Brain pericyte (primary cell): Measurements from ENCODE around the gene PEAK1.

Experiments
- DNase-seq: peaks from one replicate; pipeline ENCODE4 v3.0.0-alpha.2; 2012; ENCODE audit warnings: low read depth, low spot score

PEAK1 gene

DNA sequence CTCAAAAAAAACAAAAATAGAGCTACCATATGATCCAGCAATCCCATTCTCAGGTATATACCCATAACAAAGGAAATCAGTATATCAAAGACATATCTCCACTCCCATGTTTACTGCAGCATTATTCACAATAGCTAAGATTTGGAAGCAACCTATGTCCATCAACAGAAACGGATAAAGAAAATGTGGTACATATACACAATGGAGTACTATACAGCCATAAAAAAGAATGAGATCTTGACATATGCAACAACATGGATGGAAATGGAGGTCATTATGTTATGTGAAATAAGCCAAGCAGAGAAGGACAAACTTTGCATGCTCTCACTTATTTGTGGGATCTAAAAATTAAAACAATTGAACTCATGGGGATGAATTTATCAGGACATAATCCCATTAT lies 19.6 kb downstream of the PEAK1 start:
- no peak for DNase-seq

DNA sequence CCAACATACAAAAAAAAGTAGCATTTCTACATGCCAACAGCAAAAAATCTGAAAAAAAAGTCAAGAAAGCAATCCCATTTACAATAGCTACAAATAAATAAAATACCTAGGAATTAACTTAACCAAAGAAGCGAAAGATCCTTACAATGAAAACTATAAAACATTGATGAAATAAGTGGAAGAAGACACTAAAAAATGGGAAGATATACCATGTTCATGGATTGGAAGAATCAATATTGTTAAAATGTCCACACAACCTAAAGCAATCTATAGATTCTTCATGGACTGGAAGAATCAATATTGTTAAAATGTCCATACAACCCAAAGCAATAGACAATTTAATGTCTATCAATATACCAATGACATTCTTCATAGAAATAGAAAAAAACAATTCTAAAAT lies 21.0 kb downstream of the PEAK1 start:
- no peak for DNase-seq

DNA sequence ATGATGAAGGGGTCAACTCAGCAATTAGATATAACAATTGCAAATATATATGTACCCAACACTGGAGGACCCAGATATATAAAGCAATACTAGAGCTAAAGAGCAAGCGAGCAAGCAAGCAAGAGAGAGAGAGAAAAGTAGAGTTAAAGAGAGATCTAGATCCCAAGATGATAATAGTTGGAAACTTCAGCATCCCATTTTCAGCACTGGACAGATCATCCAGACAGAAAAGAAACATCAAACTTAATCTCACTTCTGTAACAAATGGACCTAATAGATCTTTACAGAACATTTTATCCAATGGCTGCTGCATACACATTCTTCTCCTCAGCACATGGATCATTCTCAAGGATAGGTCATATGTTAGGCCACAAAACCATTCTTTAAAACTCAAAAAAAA lies 23.2 kb downstream of the PEAK1 start:
- DNase-seq: no peak

DNA sequence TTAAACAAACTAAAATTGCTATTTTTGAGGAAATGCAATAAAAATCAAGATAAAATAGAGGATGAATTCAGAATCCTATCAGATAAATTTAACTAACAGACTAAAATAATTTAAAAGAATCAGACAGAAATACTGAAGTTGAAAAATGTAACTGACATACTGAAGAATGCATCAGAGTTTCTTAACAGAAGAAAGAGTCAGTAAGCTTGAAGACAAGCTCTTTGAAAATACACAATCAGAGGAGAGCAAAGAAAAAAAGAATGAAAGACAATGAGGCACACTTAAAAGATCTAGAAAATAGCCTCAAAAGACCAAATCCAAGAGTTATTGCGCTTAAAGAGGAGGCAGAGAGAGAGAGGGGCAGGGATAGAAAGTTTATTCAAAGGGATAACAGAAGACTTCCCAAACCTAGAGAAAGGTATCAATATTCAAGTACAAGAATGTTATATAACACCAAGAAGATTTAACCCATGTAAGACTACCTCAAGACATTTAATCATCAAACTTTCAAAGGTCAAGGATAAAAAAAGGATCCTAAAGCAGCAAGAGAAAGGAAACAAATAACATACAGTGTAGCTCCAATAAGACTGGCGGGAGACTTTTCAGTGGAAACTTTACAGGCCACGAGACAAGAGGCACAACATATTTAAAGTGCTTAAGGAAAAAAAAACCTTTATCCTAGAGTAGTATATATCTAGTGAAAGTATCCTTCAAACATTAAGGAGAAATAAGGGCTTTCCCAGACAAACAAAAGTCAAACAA lies 24.7 kb downstream of the PEAK1 start:
- DNase-seq: no peak

DNA sequence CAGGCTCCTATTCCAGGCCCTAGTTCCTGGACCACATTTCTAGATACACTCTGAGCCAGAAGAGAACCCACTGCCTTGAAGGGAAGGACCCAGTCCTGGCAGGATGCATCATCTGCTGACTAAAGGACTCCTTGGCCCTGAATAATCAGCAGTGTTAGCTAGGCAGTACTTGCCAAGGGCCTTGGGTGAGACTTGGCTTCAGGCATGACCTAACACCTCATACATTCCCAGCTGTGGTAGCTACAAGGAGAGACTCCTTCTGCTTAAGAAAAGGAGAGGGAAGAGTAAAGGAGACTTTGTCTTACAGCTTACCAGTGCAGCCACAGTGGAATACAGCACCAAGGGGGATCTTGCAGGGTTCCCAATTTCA lies 26.4 kb downstream of the PEAK1 start:
- no peak for DNase-seq

DNA sequence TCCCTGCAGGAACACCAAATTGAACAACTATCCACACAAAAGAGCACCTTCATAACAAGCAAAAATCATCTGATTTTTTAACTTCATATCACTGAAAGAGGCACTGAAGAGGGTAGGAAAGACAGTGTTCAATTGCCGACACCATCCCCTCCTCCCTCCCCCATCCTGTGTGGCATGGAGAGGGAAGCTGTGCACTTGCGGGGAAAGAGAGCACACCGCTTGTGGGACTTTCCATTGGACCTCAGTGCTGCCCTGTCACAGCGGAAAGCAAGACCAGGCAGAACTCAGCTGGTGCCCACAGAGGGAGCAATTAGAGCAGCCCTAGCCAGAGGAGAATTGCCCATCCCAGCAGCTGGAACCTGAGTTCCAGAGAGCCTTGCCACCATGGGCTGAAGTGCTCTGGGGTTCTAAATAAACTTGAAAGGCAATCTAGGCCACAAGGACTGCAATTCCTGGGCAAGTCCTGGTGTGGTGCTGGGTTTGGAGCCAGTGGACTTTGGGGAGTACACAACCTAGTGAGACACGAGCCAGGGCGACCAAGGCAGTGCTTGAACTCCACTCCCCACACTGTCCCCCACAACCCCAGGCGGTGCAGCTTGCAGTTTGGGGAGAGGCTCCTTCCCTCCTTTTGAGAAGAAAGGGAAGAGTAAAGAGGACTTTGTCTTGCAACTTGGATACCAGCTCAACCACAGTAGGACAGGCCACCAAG lies 27.0 kb downstream of the PEAK1 start:
- DNase-seq: no peak

DNA sequence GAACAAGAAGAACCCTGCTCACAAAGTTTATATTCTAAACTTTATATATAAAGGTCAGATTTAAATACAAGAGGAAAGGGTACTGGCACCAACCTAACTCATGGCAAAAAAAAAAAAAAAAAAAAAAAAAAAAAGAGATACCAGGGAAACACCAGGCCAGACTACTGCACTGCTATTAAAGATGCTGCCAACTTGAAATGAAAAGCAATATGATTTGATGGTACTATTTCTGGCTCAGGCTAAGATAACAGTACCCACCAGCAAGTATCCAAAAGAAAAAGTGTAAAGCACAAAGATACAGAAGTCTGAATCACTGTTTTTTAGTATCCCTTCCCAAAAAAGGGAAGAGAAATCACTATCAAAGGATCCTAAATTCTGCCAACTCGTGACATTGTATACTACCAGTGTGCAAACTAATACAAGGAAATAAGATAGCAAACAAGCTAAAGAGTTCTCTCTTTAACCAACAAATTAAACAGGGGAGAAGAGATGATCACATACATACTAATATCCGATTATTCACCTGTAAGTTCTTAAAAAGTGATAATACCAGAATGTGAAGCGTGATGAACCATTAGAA lies 28.4 kb downstream of the PEAK1 start:
- DNase-seq: no peak

DNA sequence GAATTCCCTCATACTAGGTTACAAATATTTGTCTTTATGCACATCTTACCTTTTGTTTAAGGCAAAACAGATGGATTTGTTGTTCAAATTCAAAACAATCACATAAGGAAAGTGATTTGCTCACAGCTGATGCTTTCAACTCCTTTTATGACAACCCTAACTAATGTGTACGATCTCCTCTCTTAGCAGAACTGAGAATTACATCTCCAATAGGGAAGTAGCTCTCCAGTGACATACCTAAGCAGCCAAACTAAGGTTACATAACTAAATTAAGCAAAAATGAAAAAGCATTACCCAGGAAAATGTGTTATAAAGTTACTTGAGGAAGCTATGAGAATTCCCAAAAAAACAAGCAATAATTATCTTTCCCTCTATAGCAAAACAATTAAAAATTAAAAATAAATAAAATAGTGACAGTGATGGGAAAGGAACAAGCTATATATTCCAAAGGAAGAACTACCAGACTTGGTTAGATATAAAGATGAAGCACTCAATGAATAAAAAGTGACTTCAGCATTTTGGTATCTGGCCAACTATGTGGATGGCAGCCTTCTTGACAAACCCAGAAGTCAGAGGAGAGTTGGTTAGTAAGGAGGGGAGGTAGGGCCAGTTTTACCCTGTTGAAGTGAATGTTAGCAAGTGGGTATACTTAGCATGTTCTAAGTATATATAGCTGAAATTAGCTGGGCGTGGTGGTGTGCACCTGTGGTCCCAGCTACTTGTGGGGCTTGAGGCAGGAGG lies 32.4 kb downstream of the PEAK1 start:
- no peak for DNase-seq

DNA sequence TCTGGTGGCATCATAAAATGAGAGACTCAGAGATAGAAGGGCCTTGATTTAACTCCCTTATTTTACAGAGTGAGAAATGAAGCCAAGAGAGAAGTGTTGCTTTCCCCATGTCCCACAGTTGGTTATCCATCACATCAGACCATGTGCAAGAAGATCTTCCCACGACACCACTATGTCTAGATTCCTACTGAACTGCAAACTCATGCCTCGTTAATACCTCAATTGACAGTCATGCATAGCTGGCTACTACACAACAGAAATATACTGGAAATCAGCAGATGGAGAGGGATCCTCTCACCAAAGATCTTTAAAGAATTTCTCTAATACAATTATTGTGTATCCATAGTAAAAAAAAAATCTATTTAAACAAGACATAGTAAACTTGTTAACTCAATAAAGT lies 33.3 kb downstream of the PEAK1 start:
- DNase-seq: no peak

DNA sequence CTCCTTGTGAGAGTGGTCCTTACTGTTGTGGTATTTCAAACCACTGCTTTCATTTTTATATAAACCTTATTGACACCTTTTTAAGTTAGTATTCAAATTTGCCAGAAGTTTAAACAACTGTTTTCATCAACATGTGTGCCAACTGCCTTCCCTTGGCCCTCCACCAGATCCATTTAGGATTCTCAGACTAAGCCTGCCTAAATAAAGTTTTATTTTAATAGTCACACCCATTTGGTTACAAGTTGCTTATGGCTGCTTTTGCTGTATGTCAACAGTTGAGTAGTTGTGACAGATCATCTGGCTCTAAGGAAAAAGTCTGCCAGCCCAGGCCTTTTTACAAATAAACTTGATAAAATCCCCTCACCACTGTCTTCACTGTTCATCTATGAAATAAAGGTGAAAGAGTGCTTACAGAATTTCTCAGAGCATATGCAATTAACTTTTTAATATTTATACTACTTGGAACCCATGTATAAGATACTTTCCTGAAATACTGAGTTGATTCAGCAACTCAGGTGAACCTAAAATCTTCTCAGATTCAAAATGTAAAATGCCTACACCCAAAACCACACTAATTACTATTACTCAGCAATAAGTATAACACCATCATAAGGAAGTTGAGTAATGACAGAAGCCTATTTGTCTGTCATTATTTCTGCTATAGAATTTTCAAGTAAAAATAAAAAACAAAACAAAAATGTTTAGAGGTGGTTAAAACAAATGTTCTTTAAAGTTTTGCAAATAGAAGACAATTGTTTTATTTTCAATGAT lies 35.1 kb downstream of the PEAK1 start:
- no peak for DNase-seq

DNA sequence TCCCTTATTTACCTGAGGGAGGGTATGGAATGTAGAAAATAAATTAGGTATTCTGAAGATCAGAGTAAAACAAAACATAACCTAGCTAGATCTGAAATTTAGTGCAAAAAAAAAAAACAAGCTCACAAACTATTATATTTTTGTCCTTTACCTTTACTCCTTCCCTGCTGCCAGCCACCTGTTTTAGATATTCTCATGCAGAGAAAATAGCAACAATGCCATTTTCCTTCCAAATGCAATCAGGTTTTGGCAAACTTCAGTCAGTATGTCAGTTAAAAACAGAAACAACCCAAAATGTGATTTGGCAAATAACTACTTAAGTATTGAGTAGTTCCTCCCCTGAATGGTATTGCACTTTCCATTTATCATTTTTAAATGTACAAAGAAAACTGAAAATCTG lies 35.8 kb downstream of the PEAK1 start:
- no peak for DNase-seq

DNA sequence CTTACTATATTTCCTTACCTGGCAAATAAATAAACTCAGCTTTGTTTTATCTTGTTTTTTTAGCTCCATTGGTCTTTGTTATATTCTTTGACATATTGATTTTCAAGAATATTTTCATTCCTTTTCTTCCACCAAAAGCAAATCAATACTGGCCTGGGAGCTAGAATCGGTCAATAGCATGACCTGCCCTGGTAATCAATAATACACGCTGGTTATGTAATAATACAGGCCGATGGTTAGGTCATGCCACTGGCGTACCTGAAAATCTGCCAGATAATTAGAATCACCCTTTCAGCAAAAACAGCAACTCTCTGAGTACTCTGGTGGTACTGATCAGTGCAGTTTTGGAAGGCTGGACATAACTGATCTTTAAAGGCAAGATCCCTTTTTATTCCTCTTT lies 39.9 kb downstream of the PEAK1 start:
- DNase-seq: no peak

DNA sequence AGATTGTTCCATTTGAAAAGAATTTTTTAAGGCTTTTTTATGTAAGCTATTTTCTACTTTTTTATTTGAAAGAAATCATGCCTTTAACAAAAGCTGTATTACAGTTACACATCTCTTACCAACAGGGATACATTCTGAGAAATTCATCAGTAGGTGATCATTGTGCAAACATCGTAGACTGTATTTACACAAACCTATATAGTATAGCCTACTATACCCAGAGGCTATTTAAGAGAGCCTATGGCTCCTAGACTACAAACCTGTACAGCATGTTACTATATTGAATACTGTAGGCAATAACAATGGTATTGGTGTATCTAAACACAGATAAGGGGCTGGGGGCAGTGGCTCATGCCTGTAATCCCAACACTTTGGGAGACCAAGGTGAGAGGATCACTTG lies 43.1 kb downstream of the PEAK1 start:
- DNase-seq: no peak

DNA sequence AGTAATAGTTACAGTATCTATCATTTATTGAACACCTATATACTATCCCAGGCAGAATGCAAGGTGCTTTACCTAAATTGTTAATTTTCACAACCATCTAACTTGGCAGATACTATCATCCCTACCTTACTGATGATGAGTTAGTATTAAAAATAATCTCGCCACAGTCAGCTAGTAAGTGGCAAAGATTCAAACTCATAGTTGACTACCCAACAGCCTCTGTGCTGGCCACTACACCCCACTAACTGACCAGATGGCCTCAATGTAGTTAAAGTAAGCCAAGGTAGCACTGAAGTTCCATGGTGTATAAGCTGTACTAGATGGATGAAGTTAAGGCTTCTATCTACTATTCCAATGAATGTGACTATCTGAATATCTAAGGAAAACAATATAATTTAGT lies 44.8 kb downstream of the PEAK1 start:
- DNase-seq: no peak

DNA sequence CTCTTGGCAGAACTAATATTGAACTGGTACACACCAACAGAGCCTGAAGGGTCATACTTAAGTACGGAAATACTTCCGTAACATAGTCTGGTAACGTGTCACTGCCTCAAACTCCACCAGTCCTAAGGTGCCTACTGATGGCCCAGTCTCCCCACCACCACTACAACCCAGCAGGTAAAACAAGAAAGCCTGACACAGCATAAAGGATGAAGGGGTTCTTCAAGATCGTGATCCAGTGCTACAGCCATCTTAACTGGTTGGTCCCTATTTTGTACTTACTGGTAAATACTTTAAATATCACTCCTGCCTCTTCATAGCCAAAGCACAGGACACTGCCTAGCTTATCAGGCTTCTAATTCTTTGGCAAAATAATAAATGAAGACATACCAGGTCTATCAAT lies 46.5 kb downstream of the PEAK1 start:
- DNase-seq: no peak

DNA sequence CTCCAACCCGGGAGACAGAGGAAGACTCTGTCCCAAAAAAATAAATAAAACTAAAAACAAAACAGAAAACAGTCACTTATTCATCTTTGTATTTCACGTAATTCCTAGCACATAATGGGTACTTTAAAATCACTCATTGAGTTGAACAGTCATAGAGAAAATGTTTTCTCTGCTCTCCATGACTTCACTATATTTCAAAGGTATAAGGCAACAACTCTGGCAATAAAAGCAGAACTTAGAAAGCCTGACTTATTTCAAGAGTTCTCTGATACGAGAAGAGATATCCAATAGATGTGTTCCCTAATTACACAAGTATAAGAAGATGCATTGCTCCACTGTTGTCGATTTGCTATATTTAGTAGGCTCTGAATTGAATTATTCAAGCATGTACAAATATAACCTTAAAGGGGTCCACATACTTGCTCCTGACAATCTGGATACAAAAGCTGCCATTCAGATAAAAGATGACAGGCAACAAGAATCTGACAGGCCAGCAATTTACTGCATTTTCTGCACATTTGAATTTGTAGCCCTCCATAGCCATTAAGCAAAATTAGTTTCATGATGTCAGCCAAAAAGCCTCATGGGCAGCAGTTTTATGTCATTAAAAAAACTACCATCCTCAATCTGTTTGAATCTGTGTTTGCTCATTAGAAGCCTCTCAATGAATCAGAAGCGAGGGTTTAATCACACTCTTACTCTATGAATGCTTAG lies 47.9 kb downstream of the PEAK1 start:
- no peak for DNase-seq

DNA sequence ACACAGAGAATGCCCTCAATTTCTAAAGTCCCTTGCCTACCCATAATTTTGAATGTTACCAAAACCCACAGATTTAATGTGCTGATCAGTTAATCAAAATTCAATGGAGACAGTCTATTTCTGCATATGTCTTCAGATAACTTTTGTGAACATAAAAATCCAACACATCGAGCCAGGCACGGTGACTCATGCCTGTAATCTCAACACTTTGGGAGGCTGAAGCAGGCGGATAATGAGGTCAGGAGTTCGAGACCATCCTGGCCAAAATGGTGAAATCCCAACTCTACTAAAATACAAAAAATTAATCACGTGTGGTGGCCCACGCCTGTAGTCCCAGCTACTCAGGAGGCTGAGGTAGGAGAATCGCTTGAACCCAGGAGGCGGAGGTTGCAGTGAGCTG lies 49.3 kb downstream of the PEAK1 start:
- no peak for DNase-seq

DNA sequence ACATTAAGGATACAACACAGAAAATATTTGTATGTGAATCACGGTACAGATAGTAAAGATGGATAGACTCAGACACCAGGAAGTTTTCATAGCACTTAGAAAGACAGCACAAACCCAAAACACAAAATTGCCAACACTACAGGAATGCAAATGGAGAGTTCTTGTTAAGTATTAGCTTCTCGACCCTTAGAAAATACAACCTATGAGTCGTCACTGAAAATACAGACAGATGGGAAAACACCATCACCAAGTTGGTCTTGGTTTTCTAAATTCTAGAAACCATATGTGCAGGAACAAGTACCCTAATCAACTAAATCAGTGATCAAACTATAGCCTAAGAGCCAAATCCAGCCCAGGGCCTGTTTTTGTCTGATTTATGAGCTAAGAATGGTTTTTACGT lies 50.7 kb downstream of the PEAK1 start:
- no peak for DNase-seq

DNA sequence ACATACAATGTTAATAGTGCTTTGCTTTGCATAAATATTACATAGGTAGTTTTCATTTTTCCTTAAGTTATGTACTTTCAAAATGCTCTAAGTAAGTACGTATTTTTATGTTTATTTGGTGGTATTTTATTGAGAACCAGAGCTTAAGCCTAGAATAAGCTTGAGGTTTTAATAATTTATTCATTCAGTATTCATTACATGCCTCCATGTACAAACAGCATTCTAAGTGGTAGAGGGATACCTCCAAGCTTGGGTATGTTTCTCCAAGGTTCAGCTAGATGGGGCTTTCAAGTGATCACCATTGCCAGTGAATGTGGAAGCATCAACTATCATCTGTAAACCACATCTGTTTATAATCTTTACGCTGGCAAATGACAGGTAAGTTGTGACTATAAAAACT lies 52.3 kb downstream of the PEAK1 start:
- DNase-seq: no peak

DNA sequence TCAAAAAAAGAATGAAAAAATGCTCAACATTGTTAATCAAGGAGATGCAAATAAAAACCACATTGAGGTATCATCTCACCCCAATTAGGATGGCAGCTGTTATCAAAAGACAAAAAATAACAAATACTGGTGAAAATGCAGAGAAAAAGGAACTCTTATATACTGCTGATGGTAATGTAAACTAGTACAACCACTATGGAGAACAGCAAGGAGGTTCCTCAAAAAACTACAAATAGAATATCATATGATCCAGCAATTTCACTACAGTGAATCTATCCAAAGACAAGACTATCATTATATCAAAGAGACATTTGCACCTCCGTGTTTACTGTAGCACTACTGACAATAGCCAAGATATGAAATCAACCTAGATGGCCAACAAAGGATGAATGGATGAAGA lies 58.4 kb downstream of the PEAK1 start:
- no peak for DNase-seq
